DMS53 treated with DMSO at 0.1 percent for 48 hours (cell line): ENCODE data around the gene CENPQ.
A peak's percentile ranks its signal among the peaks of the same experiment; 100 is the strongest.

ENCODE experiments used
- DNase-seq: peaks from one replicate; lab custom pipeline; 2025; ENCODE audit not compliant: unreplicated experiment; lab: John Stamatoyannopoulos, UW

The CENPQ gene

DNA sequence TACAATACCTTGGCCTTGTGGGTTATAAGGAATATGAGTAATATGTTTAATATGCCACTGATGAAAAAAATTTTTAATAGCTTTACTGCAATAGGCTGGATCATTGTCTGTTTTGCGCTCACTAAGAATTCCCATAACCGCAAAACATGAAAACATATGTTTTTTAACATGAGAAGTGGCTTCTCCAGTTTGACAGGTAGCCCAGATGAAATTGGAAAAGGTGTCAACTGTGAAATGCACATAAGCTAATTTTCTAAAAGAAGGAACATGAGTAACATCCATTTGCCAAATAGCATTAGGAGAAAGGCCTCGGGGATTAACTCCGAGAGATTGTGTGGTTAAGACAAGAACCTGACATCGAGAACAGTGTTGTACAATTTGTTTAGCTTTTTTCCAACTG is 41.5 kb downstream of the CENPQ start:
- DNase-seq, result no peak

DNA sequence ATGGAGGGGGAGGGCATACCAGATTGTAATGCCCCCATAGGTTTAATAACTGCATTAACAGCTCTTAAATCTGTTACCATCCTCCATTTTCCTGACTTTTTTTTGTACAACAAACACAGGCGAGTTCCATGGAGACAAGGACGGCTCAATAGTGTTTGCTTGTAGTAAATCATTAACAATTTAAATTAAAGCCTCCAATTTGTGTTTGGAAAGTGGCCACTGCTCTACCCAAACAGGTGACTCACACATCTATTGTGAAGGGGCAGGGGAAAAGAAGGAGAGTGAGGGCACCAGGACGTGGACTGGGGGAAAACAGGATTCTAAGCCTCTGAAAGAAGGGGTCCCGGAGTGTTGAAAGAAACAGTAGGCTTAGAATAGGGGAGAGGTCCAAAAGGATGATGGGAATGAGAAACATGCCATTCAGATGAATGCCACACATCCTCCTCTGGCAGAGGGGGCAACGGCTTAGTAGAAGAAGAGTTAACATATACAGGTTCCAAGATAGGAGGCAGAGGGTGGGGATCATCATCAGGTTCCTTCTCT is 43.5 kb downstream of the CENPQ start:
- peak; percentile 91 for DNase-seq

- DNase-seq, result peak; percentile 23
Measured at GRCh38 chr6:49509342-49509741, 46.2 kb downstream of the CENPQ start.

- DNase-seq, result no peak
Measured at GRCh38 chr6:49513153-49513989, 50.2 kb downstream of the CENPQ start.

DNA sequence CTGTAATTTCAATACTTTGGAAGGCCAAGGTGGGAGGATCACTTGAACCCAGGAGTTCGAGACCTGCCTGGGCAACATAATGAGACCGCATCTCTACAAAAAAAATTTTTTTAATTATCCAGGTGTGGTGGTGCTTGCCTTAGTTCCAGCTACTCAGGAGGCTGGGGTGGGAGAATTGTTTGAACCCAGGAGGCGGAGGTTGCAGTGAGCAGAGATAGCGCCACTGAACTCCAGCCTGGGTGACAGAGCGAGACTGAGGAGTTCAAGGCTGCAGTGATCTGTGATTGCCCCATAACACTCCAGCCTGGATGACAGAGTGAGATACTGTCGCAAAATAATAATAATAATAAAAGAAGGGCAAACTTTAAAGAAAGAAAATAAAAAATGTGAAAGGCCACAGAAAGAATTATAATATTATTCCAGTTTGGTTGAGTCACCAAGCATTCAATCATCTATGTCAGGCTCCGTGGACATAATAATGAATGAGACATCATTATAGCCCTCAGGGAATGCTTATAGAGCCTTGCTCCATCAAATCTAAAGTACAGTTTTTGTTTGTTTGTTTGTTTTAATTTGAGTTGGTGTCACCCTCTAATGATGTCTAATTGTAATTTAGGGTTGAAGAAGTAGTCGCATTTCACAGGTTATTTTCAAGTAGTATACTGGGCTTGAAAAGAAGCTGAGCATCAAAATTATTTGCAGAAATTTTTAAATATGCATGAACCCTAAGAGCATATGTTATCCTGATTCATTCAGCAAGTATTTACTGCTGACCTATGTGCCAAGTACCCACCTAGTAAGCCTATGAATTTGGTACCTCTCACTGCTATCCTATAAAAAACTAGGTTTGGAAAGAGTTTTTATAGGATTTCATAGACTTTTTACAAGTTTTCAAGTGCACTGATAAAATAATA is 51.7 kb downstream of the CENPQ start:
- no peak for DNase-seq

- no peak for DNase-seq
Measured at GRCh38 chr6:49515485-49516146, 52.4 kb downstream of the CENPQ start.

- DNase-seq, result no peak
Measured at GRCh38 chr6:49516147-49516505, 53.0 kb downstream of the CENPQ start.

DNA sequence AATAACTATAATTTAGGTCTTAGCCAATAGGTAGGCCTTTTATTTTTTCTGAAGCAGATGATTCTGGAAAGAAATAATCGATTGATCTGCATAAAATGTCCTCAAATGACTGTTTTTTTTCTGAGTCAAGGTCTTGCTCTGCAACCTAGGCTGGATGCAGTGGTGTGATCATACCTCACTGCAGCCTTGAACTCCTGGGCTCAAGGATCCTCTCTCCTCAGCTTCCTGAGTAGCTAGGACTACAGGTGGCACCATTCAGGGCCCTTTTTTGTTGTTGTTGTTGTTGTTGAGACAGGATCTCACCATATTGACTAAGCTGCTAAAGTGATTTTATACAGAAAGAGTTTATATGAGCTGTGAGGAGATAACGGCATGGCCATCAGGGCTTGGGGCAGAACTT is 54.7 kb downstream of the CENPQ start:
- DNase-seq, result no peak

DNA sequence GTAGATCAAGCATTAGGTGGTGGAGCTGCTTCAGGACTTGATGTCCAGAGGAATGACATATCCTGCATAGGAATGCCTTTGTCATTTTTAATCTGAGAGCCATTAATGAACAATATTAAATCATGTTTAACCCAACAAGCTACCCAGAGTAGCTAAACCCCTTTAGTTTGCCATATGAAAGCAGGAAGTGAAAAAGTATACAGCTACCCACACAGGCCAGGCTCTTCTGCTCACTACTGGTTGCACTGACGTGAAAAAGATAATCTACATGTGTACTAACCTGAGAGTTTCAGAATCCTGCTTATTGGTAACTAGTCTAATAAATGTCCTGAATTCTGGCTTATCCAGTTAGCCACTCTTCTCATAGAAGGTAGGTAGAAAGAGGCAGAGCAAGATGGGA is 56.5 kb downstream of the CENPQ start:
- DNase-seq, result no peak

GRCh38 chr6:49522710-49523593 is 59.8 kb downstream of the CENPQ start:
- peak; percentile 65 for DNase-seq

DNA sequence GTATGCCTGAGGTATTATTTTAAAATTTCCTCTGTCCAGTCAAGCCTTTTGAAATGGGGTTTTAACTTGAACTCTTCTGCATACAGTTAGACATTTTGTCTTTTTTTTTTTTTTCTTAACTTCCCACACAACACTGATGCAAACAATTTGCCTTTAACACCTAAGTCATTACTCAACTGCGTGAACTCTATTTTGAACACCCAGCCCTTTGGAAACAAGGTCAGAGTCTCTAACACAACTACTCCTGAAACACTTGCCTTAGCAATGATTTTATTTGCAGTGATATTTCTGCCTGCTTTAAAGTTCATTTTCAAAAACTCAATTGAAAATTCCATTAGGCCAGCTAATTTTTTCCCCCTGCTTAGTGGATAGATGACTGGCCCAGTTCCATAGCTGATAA is 60.7 kb downstream of the CENPQ start:
- no peak for DNase-seq

GRCh38 chr6:49524541-49524940 is 61.4 kb downstream of the CENPQ start:
- no peak for DNase-seq

DNA sequence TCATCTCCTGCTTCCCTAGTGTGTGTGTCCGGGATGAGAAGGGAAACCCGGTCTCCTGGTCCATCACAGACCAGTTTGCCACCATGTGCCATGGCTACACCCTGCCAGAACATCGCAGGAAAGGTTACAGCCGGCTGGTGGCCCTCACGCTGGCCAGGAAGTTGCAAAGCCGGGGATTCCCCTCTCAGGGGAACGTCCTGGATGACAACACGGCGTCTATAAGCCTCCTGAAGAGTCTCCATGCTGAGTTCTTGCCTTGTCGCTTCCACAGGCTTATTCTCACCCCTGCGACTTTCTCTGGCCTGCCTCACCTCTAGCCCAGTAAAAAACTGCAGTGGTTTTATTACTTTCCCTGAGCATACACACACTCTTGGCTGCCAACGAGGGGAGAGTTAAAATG is 63.4 kb downstream of the CENPQ start:
- DNase-seq, result no peak

DNA sequence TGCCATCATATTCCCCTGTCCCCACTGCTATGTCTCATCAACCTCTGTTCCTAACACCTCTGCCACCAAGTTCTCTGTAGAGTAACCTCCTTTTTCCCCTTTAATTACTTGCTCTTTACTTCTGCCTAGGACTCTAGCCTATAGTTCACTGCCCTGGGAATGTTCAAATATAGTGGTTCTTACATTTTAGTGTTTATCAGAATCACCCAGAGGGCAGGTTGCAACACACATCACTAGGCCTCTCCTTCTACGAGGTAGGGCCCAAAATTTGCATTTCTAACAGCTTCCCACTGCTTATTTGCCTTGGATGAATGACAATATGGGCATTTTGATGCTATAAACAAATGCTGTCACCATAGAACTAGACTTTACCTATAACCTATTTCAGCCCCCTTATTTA is 64.2 kb downstream of the CENPQ start:
- no peak for DNase-seq

GRCh38 chr6:49528571-49528970 is 65.4 kb downstream of the CENPQ start:
- DNase-seq, result no peak

GRCh38 chr6:49530141-49530776 is 67.1 kb downstream of the CENPQ start:
- no peak for DNase-seq

DNA sequence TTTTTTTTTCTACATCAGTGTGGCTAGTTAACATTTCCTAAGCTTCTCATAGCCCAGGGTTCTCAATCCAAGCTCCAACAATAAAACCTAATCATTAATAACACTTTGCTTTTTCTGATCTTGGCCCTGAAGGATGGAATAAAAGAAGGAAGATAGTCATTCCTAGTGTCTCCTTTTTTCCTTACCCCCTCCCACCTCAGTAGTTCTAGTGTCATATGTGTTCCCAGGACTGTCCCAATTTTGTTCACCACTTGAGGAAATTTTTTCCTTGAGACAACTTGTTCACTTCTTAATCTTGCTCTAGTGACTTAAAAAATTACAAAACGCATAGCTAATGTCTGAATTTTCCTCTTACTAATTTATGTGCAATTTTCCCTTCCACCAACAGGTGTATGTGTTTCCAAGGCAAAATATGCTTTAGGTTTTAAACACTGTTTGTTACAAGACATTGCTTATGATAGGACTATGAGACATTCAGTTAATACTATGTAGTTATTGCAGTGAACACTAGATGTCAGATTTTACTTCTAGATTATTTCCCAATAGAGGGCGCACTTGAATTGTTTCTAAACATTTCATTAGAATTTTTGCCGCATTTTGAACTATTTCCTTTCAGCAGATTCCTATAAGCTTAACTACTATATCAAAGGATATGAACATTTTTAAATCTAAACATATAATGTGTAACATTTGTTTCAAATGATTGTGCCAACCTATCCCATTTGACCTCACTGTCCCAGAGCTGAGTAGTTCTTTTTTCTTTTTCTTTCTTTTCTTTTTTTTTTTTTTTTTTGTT is 68.8 kb downstream of the CENPQ start:
- peak; percentile 91 for DNase-seq

DNA sequence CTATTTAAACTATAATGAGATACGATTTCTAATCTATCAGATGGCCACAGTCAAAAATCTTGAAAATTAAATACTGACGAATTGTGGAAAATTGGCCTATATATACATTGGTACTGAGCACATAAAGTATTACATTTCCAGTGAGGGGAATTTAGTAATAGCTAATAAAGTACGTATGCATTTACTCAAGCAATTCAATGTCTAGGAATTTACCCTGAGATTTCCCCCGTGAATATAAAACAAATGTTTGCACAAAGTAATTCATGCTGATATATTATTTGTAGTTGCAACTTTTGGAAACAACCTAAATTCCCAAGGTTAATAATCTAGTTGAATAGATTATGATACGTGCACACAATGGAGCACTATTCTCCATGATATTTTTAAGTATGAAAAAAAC is 72.6 kb downstream of the CENPQ start:
- DNase-seq, result no peak

- DNase-seq, result no peak
Measured at GRCh38 chr6:49539102-49539501, 75.9 kb downstream of the CENPQ start.
